Fibroblast of skin of right quadriceps (primary cell): ENCODE results near the gene MYADM.
A peak's percentile ranks its signal among the peaks of the same experiment; 100 is the strongest.

Experiments used
- DNase-seq: peaks from one replicate; pipeline ENCODE4 v3.0.0-alpha.2; 2013

The MYADM gene

GRCh38 chr19:53892301-53892980 lies 24.8 kb downstream of the MYADM start:
- DNase-seq: no peak

GRCh38 chr19:53892981-53893325 lies 25.3 kb downstream of the MYADM start:
- DNase-seq: no peak

DNA sequence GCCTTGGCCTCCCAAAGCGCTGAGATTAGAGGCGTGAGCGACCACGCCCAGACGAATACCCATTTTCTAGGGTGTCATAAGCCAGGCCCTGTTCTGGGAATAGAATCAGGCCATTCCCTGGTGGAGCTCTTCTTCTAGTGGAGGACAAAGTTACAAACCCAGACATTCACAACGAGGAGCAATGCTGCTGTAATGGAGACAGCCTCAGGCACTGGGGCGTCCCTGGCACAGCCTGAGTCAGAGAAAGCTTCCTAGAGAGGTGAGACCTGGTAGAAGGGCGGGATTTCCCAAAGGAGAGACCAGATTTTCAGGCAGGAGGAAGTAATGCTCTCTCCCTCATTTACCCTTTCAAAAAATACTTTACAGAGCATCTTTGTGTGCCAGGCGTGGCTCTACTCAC lies 27.0 kb downstream of the MYADM start:
- DNase-seq: no peak

DNA sequence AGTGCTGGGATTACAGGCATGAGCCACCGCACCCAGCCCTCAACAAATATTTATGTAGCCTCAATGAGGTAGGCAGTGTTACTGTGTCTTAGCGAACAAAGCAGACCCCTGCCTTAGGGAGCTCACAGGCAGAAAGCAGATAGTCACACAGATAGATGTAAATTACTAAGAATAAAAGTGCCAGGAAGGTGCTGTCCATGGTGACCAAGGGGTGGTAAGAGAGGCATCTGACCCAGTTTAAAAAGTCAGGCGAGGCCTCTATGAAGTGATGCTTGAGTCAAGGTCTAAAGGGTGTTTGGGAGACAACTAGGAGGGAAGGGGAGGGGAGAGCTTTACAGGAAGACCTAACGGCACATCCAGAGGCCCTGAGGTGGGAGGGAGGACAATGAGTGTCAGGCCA lies 29.0 kb downstream of the MYADM start:
- no peak for DNase-seq

DNA sequence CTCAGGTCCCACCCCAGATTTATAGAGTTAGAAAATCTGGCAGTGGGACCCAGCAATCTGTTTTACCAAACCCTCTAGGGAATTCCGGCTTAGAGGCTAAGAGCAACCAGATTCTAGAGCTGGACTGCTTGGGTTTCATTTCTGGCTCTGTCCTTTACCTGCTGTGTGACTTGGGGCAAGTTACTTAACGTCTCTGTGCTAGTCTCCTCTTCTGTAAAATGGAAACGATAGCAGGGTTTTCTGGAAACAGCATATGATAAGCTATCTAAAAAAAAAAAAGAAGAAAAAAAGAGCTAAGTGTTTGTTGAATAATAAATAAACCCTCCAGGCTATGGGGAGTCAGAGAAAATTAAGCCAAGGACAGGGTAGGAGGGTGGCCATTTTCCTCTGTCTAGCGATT lies 29.8 kb downstream of the MYADM start:
- DNase-seq: no peak

DNA sequence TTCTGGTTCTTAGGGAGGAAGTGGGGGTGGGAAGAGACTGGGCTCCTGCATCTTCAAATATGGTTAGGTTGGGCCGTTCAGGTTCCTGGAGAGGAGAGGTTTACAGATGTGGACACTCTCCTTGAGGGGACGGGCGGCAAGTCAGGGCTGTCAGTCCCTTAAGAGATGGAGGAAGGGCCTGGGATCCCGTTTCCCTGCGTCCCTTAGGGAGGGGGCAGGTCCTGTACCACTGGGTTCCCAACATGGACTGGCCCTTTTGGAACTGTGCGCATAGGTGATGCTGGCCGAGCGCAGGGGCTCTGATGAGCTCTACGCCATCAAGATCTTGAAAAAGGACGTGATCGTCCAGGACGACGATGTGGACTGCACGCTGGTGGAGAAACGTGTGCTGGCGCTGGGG lies 30.5 kb downstream of the MYADM start:
- DNase-seq: no peak

DNA sequence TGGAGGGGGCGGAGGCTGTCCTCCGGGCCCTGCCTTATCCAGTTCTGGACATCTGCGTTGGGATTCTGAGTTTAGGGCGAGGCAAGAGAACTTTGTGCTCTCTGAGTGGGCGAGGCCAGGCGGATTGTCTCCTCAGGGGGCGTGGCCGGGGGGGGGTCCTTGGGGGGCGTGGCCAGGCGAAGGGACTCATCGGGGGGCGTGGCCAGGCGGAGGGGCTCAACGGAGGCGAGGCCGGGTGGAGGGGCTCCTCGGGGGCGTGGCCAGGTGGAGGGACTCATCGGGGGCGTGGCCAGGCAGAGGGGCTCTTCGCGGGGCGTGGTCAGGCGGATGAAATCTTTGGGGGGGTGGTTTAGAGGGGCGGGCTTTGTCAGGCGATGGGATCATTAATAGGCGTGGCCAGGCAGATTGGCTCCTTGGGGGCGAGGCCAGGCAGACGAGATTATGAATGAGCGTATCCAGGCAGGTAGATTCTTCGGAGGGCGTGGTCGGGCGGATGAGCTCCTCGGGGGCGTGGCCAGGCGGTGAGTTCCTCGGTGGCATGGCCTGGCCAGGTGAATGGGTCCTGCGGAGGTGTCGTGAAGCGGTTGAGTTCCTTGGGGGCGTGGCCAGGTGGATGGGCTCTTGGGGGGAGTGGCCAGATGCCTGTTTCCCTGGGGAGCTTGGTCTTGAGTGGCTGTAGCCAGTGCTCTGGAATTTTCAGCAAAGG lies 31.1 kb downstream of the MYADM start:
- no peak for DNase-seq

GRCh38 chr19:53900191-53900860 lies 32.6 kb downstream of the MYADM start:
- DNase-seq: no peak

- DNase-seq: no peak
These were observed 35.5 kb downstream of the MYADM start for GRCh38 chr19:53903055-53903680.

- DNase-seq: no peak
These were observed 37.2 kb downstream of the MYADM start for GRCh38 chr19:53904909-53905308.

DNA sequence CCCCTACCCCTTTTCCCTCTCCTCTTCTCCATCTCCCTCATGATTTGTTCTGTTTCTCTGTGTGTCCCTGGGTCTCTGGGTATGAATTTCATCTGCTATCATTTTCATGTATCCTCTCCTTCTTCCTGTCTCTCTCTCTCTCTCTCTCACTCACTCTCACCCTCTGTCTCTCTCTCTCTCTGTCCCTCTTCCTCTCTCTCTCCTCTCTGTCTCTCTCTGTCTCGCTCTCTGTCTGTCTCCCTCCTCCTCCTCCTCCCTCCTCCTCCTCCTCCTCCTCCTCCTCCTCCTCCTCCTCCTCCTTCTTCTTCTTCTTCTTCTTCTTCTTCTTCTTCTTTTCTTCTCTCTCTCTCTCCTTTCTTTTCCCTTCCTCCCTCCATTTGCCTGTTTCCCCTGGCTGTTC lies 38.1 kb downstream of the MYADM start:
- no peak for DNase-seq

- DNase-seq: no peak
These were observed 38.8 kb downstream of the MYADM start for GRCh38 chr19:53906211-53907192.

- no peak for DNase-seq
These were observed 39.5 kb downstream of the MYADM start for GRCh38 chr19:53907193-53907581.

DNA sequence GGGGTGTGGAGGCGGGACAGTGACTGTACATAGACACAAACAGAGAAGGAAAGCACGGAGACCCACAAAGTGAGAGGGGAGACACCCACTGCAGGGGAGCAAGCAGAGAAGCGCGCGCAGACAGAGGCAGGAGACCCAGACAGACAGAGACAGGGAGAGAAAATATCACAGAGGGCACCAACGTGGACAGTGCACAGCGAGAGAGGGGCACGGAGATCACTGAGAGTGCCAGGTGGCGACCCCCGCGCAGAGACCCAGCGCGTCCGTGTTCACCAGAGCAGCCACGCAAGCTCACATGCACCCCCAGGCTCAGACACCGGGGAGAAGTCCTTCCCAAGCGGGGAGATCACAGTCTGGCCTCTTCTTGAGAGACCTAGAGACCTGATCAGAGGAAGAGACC lies 40.0 kb downstream of the MYADM start:
- no peak for DNase-seq

- peak; percentile 55 for DNase-seq
These were observed 40.6 kb downstream of the MYADM start for GRCh38 chr19:53908106-53908934.

GRCh38 chr19:53908935-53909415 lies 41.3 kb downstream of the MYADM start, which contains the start of gene CACNG7:
CACNG7 (plus strand) TSS chr19:53909278; CDS start chr19:53912832, 3,554 bp downstream.
- DNase-seq: peak; percentile 25

GRCh38 chr19:53909471-53910169 lies 41.9 kb downstream of the MYADM start:
- DNase-seq: no peak

GRCh38 chr19:53910170-53910518 lies 42.5 kb downstream of the MYADM start:
- DNase-seq: no peak

GRCh38 chr19:53912653-53913052 lies 45.0 kb downstream of the MYADM start:
- no peak for DNase-seq

DNA sequence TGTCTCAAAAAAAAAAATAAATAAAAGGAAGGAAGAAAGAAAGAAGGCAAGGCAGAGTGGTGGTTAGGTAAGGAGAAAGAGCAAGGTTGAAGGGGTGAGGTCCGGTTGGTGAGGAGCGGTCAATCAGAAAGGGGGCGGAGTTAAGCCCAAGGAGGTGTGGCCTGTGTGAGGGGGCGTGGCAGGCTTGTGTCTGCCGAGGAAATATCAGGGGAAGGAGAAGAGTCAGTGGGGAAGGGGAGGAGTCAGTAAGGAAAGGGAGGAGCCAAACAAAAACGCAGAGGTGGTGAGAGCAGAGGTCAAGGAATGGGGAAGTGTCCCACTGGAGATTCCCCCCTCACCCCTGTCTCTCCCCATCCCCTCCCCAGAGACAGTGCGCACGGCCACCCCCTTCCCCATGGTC lies 47.3 kb downstream of the MYADM start:
- no peak for DNase-seq

GRCh38 chr19:53916004-53916403 lies 48.3 kb downstream of the MYADM start:
- DNase-seq: no peak
